Measurements from ENCODE around the gene ZNF140.
A peak's percentile ranks its signal among the peaks of the same experiment; 100 is the strongest.

ZNF140 gene

GRCh38 chr12:133080368-133081158 is at the start of gene ZNF140:
Gene ZNF140, plus strand, starts transcription at chr12:133080923. Its CDS starts 398 bp downstream, at chr12:133081321.
- DNase-seq = peak; percentile 98

- peak; percentile 64 for DNase-seq
These were observed 43.3 kb upstream of the ZNF140 start, which contains the start of gene ZNF84 for GRCh38 chr12:133037207-133038005. Gene ZNF84, plus strand, starts transcription at chr12:133037509. Its CDS starts 3,959 bp downstream, at chr12:133041468.

GRCh38 chr12:133038118-133038709 is 42.5 kb upstream of the ZNF140 start:
- DNase-seq = no peak

- no peak for DNase-seq
These were observed 34.0 kb upstream of the ZNF140 start for GRCh38 chr12:133046698-133047097.

GRCh38 chr12:133057446-133057845 is 23.3 kb upstream of the ZNF140 start:
- no peak for DNase-seq

GRCh38 chr12:133058203-133059113 is 22.3 kb upstream of the ZNF140 start:
- no peak for DNase-seq

GRCh38 chr12:133061954-133062353 is 18.8 kb upstream of the ZNF140 start:
- no peak for DNase-seq

GRCh38 chr12:133063556-133063955 is 17.2 kb upstream of the ZNF140 start:
- no peak for DNase-seq

GRCh38 chr12:133073836-133074235 is 6.9 kb upstream of the ZNF140 start:
- no peak for DNase-seq

- peak; percentile 98 for DNase-seq
These were observed 726 bp upstream of the ZNF140 start for GRCh38 chr12:133080026-133080367.

GRCh38 chr12:133081159-133081780 is 547 bp downstream of the ZNF140 start:
- no peak for DNase-seq

- no peak for DNase-seq
These were observed 2.6 kb downstream of the ZNF140 start for GRCh38 chr12:133083345-133083744.

- no peak for DNase-seq
These were observed 24.9 kb downstream of the ZNF140 start for GRCh38 chr12:133105620-133106019.

- DNase-seq = no peak
These were observed 25.5 kb downstream of the ZNF140 start for GRCh38 chr12:133106253-133106652.

GRCh38 chr12:133107121-133107520 is 26.4 kb downstream of the ZNF140 start:
- DNase-seq = no peak

GRCh38 chr12:133108150-133108549 is 27.4 kb downstream of the ZNF140 start:
- DNase-seq = no peak

GRCh38 chr12:133120385-133121191 is 39.9 kb downstream of the ZNF140 start:
- DNase-seq = no peak

- DNase-seq = no peak
These were observed 44.0 kb downstream of the ZNF140 start for GRCh38 chr12:133124674-133125073.

GRCh38 chr12:133129368-133130037 is 48.8 kb downstream of the ZNF140 start:
- DNase-seq = no peak

GRCh38 chr12:133130038-133130807 is 49.5 kb downstream of the ZNF140 start, which contains the start of the genes ZNF10 and ZNF891:
Gene ZNF10, plus strand, starts transcription at chr12:133130627. Its CDS starts 13,866 bp downstream, at chr12:133144493.
Gene ZNF891, minus strand, starts transcription at chr12:133130274. Its CDS starts 8,356 bp downstream, at chr12:133121918.
- DNase-seq = peak; percentile 49
